Lung (tissue), 12 donors: ENCODE results near the gene USP47. TPM values are rescaled to one million over a fixed set of nuclear protein-coding genes. Genes with fewer than 3 reads are reported as not detected.

Source experiments
- ATAC-seq: fragments of 200-7000 bp; cut with Tn5 transposase; one replicate; pipeline ENCODE4 v1.9.1; 2020; ENCODE audit warnings: moderate number of reproducible peaks; ENCODE audit not compliant: insufficient read depth, low FRiP score
- DNase-seq, 3 donors: peaks; one replicate each; pipeline ENCODE4 v3.0.0-alpha.2; 2013 to 2017
- H3K27ac ChIP-seq, 2 donors: one replicate each; pipeline ENCODE4 v1.5.1; 2013; ENCODE audit warnings: mild to moderate bottlenecking in 2 of 2, moderate library complexity in 2 of 2, control low read depth in 1 of 2, inconsistent platforms in 1 of 2, low read depth in 1 of 2, low read length in 1 of 2
- H3K27me3 ChIP-seq, 3 donors: one replicate each; pipeline ENCODE4 v1.5.1; 2013; ENCODE audit warnings: low read length in 2 of 3; ENCODE audit not compliant: control insufficient read depth in 3 of 3, insufficient read depth in 3 of 3
- H3K36me3 ChIP-seq, 4 donors: one replicate each; pipeline ENCODE4 v1.5.1; 2013; ENCODE audit warnings: low read length in 4 of 4, mild to moderate bottlenecking in 1 of 4, moderate library complexity in 1 of 4; ENCODE audit not compliant: control insufficient read depth in 4 of 4, insufficient read depth in 4 of 4
- H3K4me1 ChIP-seq, 5 donors: one replicate each; pipeline ENCODE4 v1.5.1; 2013; ENCODE audit warnings: low read length in 5 of 5, mild to moderate bottlenecking in 2 of 5, moderate library complexity in 1 of 5; ENCODE audit not compliant: control insufficient read depth in 5 of 5, insufficient read depth in 5 of 5
- H3K4me3 ChIP-seq: one replicate; pipeline ENCODE4 v1.5.1; 2013; ENCODE audit warnings: mild to moderate bottlenecking, control low read depth, moderate library complexity
- H3K9ac ChIP-seq, 2 donors: one replicate each; pipeline ENCODE4 v1.5.1; 2013; ENCODE audit warnings: low read length in 2 of 2, control low read depth in 1 of 2; ENCODE audit not compliant: insufficient read depth in 1 of 2
- H3K9me3 ChIP-seq, 4 donors: one replicate each; pipeline ENCODE4 v1.5.1; 2013; ENCODE audit warnings: low read length in 3 of 4, mild to moderate bottlenecking in 1 of 4, moderate library complexity in 1 of 4; ENCODE audit not compliant: control insufficient read depth in 4 of 4, insufficient read depth in 3 of 4
- WGBS, 2 donors: extraction: QIAGEN DNeasy Blood & Tissue Kit; methylation state at CpG; one replicate each; pipeline ENCODE4 v1.1.7; 2013; 5-methylcytosine and 5-hydroxymethylcytosine counted together
- polyA plus RNA-seq, 2 donors: library from polyadenylated mRNA; stranded (reverse); fragments of 200-250 nt; gene quantifications; one replicate each; pipeline ENCODE4 v1.2.1, GENCODE V29; 2013
- total RNA-seq, 2 donors: library from RNA; depleted of rRNA in 1 of 2; stranded (reverse); fragments of >200 nt in 1 of 2; gene quantifications; one replicate each; pipeline ENCODE4 v1.2.1, GENCODE V29; 2014 to 2021
- TF ChIP-seq, protein P1 (sequence below): IDR thresholded peaks from 2 replicates; pipeline ENCODE4 v1.5.1; 2012; ENCODE audit warnings: mild to moderate bottlenecking; ENCODE audit errors: control extremely low read depth, extremely low read depth
- donor health status: control.
- donor health status: control.
- donor health status: Bipolar disorder and iron deficiency.
- donor health status: healthy.
- donor health status: DM: yes; HTN: yes; CAD: no.

The USP47 gene
- total and polyA plus RNA-seq, 4 donors = 20.4 to 183 (median 31.9) TPM

DNA sequence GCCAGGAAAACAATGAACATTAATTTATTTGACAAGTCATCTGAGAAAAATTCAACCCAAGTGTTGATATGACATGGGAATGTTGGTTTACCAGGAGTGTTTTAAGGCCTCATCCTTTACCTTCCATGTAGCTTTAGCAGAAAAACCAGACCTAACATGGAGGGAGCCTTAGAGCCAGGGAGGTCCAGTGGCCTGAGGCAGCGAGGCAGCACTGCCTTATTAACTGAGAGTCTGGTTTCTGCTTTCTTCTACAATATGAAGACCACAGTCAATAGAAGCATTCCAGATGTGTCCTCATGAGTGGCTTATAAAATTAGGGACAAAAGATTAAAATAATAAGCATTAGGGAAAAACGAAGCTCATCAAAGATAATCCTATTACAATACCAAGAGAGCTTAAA is 105.1 kb downstream of the USP47 start:
- Histone ChIP-seq H3K9ac (no peak overlapping the region), H3K4me3 (no peak overlapping the region), H3K9me3 (no peaks in the 10 kb centered on the region), H3K27me3 (no peaks in the 10 kb centered on the region), H3K4me1 (peaks cover 0 to 14% (median 0%) of the 10 kb centered on the region in 5 donors), H3K36me3 (peaks cover 1 to 36% (median 29%) of the 10 kb centered on the region in 4 donors), H3K27ac (no peak overlapping the region)
- ATAC-seq = no peak
- 97 to 98% methylated on average over 2 of the region's 2 CpGs for WGBS, 2 donors
- DNase-seq = no peak
- TF ChIP-seq, protein P1, sequence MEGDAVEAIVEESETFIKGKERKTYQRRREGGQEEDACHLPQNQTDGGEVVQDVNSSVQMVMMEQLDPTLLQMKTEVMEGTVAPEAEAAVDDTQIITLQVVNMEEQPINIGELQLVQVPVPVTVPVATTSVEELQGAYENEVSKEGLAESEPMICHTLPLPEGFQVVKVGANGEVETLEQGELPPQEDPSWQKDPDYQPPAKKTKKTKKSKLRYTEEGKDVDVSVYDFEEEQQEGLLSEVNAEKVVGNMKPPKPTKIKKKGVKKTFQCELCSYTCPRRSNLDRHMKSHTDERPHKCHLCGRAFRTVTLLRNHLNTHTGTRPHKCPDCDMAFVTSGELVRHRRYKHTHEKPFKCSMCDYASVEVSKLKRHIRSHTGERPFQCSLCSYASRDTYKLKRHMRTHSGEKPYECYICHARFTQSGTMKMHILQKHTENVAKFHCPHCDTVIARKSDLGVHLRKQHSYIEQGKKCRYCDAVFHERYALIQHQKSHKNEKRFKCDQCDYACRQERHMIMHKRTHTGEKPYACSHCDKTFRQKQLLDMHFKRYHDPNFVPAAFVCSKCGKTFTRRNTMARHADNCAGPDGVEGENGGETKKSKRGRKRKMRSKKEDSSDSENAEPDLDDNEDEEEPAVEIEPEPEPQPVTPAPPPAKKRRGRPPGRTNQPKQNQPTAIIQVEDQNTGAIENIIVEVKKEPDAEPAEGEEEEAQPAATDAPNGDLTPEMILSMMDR = no peak

DNA sequence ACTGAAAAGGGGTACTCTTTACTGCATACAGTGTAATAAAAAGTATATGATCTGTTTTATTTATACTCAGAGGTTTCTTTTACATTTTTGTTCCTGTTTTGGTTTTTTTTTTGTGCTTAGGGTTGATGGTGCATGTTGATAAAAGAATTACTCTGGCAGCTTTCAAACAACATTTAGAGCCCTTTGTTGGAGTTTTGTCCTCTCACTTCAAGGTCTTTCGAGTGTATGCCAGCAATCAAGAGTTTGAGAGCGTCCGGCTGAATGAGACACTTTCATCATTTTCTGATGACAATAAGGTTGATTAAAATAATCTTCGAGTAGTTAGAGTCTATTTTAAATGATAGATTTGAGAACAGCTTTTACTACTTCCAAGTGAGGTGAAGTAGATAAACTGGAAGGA is 106.1 kb downstream of the USP47 start:
- ATAC-seq = no peak
- Histone ChIP-seq H3K9ac (no peak overlapping the region), H3K4me3 (no peak overlapping the region), H3K27me3 (no peaks in the 10 kb centered on the region), H3K36me3 (peaks cover 3 to 40% (median 27%) of the 10 kb centered on the region in 4 donors), H3K27ac (peak overlapping the region in 1 of 2 donors; percentile 9), H3K9me3 (no peaks in the 10 kb centered on the region), H3K4me1 (peaks cover 0 to 14% (median 0%) of the 10 kb centered on the region in 5 donors)
- TF ChIP-seq, protein P1 = no peak
- 73 to 83% methylated on average over 4 of the region's 4 CpGs for WGBS, 2 donors
- no peak for DNase-seq

DNA sequence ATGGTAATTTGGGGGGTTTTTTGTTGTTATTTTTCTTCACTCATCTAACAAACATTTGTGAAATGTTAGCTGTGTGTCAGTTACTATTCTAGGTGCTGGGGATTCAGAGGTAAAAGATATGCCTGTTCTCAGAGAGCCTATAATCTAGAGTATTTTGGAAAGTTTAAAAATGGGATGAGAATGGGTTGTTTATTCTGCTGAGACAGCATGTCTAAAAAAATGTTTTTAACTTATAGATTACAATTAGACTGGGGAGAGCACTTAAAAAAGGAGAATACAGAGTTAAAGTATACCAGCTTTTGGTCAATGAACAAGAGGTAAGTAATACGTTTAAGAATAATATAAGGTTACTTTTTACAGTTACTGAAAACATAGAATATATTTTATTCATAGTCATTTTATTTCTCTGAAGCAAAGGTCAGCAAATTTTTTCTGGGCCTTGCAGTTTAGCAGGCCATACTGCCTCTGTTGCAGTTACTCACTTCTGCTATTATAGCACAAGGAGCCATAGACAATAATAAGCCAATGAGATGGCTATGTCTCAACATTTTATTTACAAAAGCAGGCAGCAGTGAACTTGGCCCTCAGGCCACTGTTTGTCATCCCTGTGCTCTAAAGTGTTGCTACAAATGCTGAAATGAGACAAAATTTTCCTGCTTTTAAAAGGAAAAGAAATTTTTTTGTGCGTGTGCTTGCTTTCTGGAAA is 106.6 kb downstream of the USP47 start:
- H3K36me3 ChIP-seq = peaks cover 4 to 41% (median 27%) of the 10 kb centered on the region in 4 donors
- H3K9me3 ChIP-seq = no peaks in the 10 kb centered on the region

More for the DNA sequence above, 106.6 kb downstream of the USP47 start:
- peaks cover 0 to 14% (median 0%) of the 10 kb centered on the region in 5 donors for H3K4me1 ChIP-seq
- no peak for ATAC-seq
- H3K27me3 ChIP-seq = no peaks in the 10 kb centered on the region
- 93 to 94% methylated on average over 2 of the region's 2 CpGs for WGBS, 2 donors
- H3K9ac ChIP-seq = no peak overlapping the region
- H3K4me3 ChIP-seq = no peak overlapping the region
- TF ChIP-seq, protein P1 = no peak
- no peak overlapping the region for H3K27ac ChIP-seq
- no peak for DNase-seq
